Mammary epithelial cell (primary cell): ENCODE results near the gene AHDC1.

Source experiments
- CTCF ChIP-seq, 2 donors: IDR thresholded peaks in 1 of 2; conservative IDR thresholded peaks in 1 of 2; 2 replicates each; pipeline ENCODE4 v1.5.1; 2011 to 2012; ENCODE audit warnings: inconsistent platforms in 2 of 2, low read length in 2 of 2, mild to moderate bottlenecking in 2 of 2, control low read depth in 1 of 2, low read depth in 1 of 2; ENCODE audit not compliant: insufficient read depth in 1 of 2; ENCODE audit errors: extremely low read depth in 1 of 2
- EZH2 ChIP-seq: IDR thresholded peaks from 2 replicates; pipeline ENCODE4 v1.6.1; 2012; ENCODE audit warnings: low read length, inconsistent platforms, borderline replicate concordance

GRCh38 chr1:27647328-27647727, 43.4 kb upstream of the AHDC1 start:
- TF ChIP-seq EZH2 (no peak), CTCF (conservative IDR thresholded peaks at IDR 0.05 in 1 of 2, IDR thresholded peaks at IDR 0.05 in 1 of 2; ENCODE audit: extremely low read depth in 1 of 2, insufficient read depth in 1 of 2, low read depth in 1 of 2, low read length in 2 of 2) (no peak)
